ENCODE data around the gene BASP1.

BASP1 gene

DNA sequence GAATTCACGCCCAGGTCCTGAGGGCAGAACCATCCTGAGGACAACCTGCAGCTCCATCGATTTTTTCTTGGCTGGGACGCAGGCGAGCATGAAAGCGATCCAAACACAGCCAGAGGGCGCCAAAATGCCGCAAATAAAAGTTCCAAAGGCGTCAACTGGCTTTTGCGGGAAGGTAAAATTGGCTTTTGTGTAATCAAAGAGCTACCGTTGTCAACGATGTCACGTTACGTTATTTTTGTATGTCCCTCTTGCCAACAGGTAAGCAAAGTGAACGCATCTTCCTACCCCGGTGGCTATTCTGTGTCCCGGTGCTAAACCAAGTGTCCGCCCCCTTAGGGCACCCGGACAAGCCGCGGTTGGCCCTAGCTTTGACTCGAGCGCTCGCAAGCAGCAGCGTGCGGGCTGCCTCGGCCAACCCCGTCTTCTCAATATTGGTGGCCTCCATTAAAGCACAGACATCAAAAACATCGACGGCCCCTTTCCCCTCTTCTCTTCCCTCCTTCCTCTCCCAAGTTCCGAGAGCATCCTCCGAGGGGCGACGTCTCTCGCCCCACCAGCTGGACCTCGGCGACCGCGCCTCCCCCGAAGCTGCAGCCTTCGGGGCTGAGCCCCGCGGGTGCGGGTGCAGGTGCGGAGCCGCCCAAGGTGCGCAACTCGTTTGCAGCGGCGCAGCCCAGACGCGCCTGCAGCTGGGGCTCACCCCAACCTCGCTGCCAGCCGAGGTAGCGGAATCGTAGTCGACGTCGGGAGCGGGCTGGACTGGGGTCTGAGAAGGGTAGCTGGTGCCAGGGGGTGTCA lies 1.1 kb upstream of the BASP1 start:
- peak; percentile 82 for DNase-seq (ENCODE audit: extremely low read depth, insufficient read length)
- Histone ChIP-seq H3K4me3 (replicated peaks; ENCODE audit: low read depth, low read length) (peak overlapping the region; percentile 32), H3K36me3 (ENCODE audit: control insufficient read depth, insufficient read depth, low read length) (no peaks in the 10 kb centered on the region), H3K27me3 (replicated peaks; ENCODE audit: control insufficient read depth, insufficient read depth, low read length) (no peaks in the 10 kb centered on the region)
- TF ChIP-seq, protein P1, sequence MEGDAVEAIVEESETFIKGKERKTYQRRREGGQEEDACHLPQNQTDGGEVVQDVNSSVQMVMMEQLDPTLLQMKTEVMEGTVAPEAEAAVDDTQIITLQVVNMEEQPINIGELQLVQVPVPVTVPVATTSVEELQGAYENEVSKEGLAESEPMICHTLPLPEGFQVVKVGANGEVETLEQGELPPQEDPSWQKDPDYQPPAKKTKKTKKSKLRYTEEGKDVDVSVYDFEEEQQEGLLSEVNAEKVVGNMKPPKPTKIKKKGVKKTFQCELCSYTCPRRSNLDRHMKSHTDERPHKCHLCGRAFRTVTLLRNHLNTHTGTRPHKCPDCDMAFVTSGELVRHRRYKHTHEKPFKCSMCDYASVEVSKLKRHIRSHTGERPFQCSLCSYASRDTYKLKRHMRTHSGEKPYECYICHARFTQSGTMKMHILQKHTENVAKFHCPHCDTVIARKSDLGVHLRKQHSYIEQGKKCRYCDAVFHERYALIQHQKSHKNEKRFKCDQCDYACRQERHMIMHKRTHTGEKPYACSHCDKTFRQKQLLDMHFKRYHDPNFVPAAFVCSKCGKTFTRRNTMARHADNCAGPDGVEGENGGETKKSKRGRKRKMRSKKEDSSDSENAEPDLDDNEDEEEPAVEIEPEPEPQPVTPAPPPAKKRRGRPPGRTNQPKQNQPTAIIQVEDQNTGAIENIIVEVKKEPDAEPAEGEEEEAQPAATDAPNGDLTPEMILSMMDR (IDR thresholded peaks at IDR 0.05; ENCODE audit: insufficient read depth, low read length, poor library complexity, severe bottlenecking): peak; percentile 82

DNA sequence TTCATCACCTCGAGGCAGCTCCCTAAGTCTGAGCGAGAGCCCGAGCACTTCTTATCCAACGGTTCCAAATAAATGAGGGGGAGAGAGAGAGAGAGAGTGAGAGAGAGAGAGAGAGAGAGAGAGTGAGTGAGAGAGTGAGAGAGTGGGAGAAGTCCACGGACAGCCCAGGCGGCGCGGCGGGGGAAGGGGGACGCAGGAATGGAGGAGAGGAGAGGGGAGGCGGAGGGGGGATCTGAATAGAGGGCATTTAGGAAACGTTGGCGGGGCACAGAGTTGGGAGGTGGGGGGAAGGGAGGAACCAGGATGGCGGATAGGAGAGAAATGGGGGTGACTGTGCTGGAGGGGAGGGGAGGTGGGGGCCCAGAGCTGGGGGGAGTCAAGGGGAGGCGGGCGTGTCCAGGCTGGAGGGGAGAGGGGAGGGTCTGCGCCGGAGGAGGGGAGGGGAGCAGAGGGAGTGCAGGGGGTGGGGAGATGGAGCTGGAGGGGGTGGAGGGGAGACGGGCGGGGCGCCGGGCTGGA lies 398 bp upstream of the BASP1 start:
- no peak for DNase-seq (ENCODE audit: extremely low read depth, insufficient read length)
- TF ChIP-seq, protein P1 (IDR thresholded peaks at IDR 0.05; ENCODE audit: insufficient read depth, low read length, poor library complexity, severe bottlenecking): no peak
- H3K36me3 ChIP-seq (ENCODE audit: control insufficient read depth, insufficient read depth, low read length): no peaks in the 10 kb centered on the region
- peak overlapping the region; percentile 32 for H3K4me3 ChIP-seq (replicated peaks; ENCODE audit: low read depth, low read length)
- no peaks in the 10 kb centered on the region for H3K27me3 ChIP-seq (replicated peaks; ENCODE audit: control insufficient read depth, insufficient read depth, low read length)

DNA sequence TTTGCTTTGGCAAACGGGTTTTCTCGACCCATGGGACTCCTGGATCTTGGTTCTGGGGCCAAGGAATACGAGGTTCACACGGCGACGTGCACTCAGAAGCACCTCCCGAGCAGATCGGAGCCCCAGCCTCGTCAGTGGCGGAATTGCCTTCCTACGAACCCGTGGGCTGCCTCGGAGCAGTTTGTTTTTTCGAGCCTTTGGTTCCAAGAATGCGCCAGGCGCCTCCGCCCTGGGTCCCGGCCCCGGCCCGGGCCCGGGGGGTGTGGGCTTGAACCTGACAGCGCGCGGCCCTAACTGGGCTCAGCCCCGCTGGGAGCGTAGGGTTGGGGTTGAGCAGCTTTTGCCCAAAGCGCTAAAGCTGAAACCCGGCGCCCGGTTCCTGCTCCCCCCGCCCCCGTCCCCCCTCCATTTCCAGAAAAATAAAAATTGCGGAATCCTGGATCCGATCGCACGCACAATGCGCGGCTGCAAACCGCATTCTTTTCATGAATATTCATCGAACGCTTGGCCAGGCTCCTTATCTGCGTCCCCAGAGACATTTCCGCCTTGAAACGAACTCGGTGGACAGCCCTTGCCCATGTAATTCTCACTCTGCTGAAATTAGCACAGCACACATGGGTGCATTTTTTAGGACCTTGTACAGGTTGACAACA lies 1.0 kb downstream of the BASP1 start:
- peak overlapping the region; percentile 65 for H3K4me3 ChIP-seq (replicated peaks; ENCODE audit: low read depth, low read length)
- TF ChIP-seq, protein P1 (IDR thresholded peaks at IDR 0.05; ENCODE audit: insufficient read depth, low read length, poor library complexity, severe bottlenecking): no peak
- no peaks in the 10 kb centered on the region for H3K27me3 ChIP-seq (replicated peaks; ENCODE audit: control insufficient read depth, insufficient read depth, low read length)
- peak; percentile 50 for DNase-seq (ENCODE audit: extremely low read depth, insufficient read length)
- H3K36me3 ChIP-seq (ENCODE audit: control insufficient read depth, insufficient read depth, low read length): no peaks in the 10 kb centered on the region

DNA sequence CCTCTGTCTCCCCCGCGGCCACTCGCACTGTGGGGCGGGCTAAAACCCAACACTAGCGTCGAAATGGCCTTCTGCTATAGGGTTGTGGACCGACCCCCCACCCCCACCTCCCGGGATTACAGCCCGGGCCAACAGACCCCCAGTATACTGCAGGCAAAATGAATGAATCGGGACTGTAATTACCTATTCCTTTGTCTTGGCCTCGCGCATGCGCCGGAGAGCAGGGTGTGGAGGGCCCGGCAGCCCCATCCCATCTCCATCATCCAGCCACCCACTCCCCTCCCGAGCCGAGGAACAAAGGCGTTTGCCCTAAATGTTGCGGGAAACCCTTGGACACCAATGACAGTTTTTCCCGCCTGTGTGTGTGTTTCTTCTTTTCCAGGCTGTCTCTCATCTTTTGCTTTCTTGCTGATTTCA lies 1.6 kb downstream of the BASP1 start:
- H3K4me3 ChIP-seq (replicated peaks; ENCODE audit: low read depth, low read length): peak overlapping the region; percentile 65
- DNase-seq (ENCODE audit: extremely low read depth, insufficient read length): peak; percentile 61
- H3K36me3 ChIP-seq (ENCODE audit: control insufficient read depth, insufficient read depth, low read length): no peaks in the 10 kb centered on the region
- H3K27me3 ChIP-seq (replicated peaks; ENCODE audit: control insufficient read depth, insufficient read depth, low read length): no peaks in the 10 kb centered on the region
- TF ChIP-seq, protein P1 (IDR thresholded peaks at IDR 0.05; ENCODE audit: insufficient read depth, low read length, poor library complexity, severe bottlenecking): no peak

DNA sequence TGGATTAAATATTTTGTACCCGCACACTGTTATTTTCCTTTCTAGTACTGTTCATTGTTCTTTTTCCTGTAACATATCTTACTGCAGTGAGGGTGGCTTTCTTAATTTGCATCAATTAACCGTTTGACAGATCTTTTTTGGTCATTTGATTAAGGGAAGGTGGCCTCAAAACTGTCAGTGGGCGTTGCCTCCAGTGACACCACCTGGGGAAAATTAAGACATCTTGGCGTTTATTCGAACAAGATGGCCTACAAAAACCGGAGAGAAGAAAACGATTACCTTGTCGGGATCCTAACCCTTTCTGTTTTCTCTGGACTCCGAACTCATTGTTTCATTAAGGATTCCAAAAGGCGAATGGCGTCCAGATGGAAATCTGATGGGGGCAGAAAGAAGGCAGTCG lies 2.0 kb downstream of the BASP1 start:
- no peaks in the 10 kb centered on the region for H3K27me3 ChIP-seq (replicated peaks; ENCODE audit: control insufficient read depth, insufficient read depth, low read length)
- TF ChIP-seq, protein P1 (IDR thresholded peaks at IDR 0.05; ENCODE audit: insufficient read depth, low read length, poor library complexity, severe bottlenecking): no peak
- no peak for DNase-seq (ENCODE audit: extremely low read depth, insufficient read length)
- no peaks in the 10 kb centered on the region for H3K36me3 ChIP-seq (ENCODE audit: control insufficient read depth, insufficient read depth, low read length)
- H3K4me3 ChIP-seq (replicated peaks; ENCODE audit: low read depth, low read length): peak overlapping the region; percentile 65; the same call in 1 of the 2 replicates

Data from GM06990 (cell line).